Measurements from ENCODE around the gene GFOD1.
"Not testable (repeated sequence)": the region's sequence is repeated elsewhere in the genome, so short reads cannot be mapped to it uniquely, and the experiment has no call there.

GFOD1 gene

GRCh38 chr6:13462458-13463327 is 24.7 kb downstream of the GFOD1 start:
- DNase-seq, result no peak

GRCh38 chr6:13461805-13462204 is 25.6 kb downstream of the GFOD1 start:
- no peak for DNase-seq

- no peak for DNase-seq
Observed at GRCh38 chr6:13461307-13461706, 26.1 kb downstream of the GFOD1 start.

- DNase-seq, result not testable (repeated sequence)
Observed at GRCh38 chr6:13460289-13460688, 27.1 kb downstream of the GFOD1 start.

GRCh38 chr6:13457577-13457976 is 29.8 kb downstream of the GFOD1 start:
- no peak for DNase-seq

- DNase-seq, result peak; percentile 18 to 21
Observed at GRCh38 chr6:13455552-13455966, 31.8 kb downstream of the GFOD1 start.

GRCh38 chr6:13454286-13455221 is 32.8 kb downstream of the GFOD1 start:
- peak; percentile 85 to 89 for DNase-seq

- DNase-seq, result peak; percentile 47 to 51
Observed at GRCh38 chr6:13453771-13454251, 33.6 kb downstream of the GFOD1 start.

GRCh38 chr6:13453153-13453552 is 34.2 kb downstream of the GFOD1 start:
- DNase-seq, result no peak

- no peak for DNase-seq
Observed at GRCh38 chr6:13452346-13453117, 34.9 kb downstream of the GFOD1 start.

GRCh38 chr6:13451181-13451895 is 36.1 kb downstream of the GFOD1 start:
- no peak for DNase-seq

- DNase-seq, result no peak
Observed at GRCh38 chr6:13450628-13451027, 36.8 kb downstream of the GFOD1 start.

GRCh38 chr6:13447949-13448724 is 39.3 kb downstream of the GFOD1 start:
- DNase-seq, result no peak

GRCh38 chr6:13446381-13446780 is 41.0 kb downstream of the GFOD1 start:
- no peak for DNase-seq

GRCh38 chr6:13445744-13446115 is 41.7 kb downstream of the GFOD1 start:
- no peak for DNase-seq

GRCh38 chr6:13445005-13445743 is 42.2 kb downstream of the GFOD1 start:
- DNase-seq, result peak; percentile 21 to 25

GRCh38 chr6:13444604-13445003 is 42.8 kb downstream of the GFOD1 start:
- DNase-seq, result no peak

- DNase-seq, result not testable (repeated sequence)
Observed at GRCh38 chr6:13443978-13444377, 43.4 kb downstream of the GFOD1 start.

- no peak for DNase-seq
Observed at GRCh38 chr6:13441778-13442177, 45.6 kb downstream of the GFOD1 start.

- DNase-seq, result no peak
Observed at GRCh38 chr6:13439644-13440043, 47.8 kb downstream of the GFOD1 start.
